ENCODE results near the gene PUDP.

- TF ChIP-seq POLR2A (IDR thresholded peaks at IDR 0.05) (no peak), CTCF (IDR thresholded peaks at IDR 0.05) (no peak)
These were observed 75.1 kb downstream of the PUDP start for GRCh38 chrX:7072856-7073255.

Data from body of pancreas (tissue), 4 donors.